Measurements from ENCODE around the gene KCNQ1. TPM values are rescaled to one million over a fixed set of nuclear protein-coding genes. Genes with fewer than 3 reads are reported as not detected.

Gene KCNQ1
- total and polyA plus RNA-seq, 2 of the 13 experiments (the other 11 are each of a cell fraction or from before 2014, with no cell fraction given), result 0.02 to 0.08 TPM

DNA sequence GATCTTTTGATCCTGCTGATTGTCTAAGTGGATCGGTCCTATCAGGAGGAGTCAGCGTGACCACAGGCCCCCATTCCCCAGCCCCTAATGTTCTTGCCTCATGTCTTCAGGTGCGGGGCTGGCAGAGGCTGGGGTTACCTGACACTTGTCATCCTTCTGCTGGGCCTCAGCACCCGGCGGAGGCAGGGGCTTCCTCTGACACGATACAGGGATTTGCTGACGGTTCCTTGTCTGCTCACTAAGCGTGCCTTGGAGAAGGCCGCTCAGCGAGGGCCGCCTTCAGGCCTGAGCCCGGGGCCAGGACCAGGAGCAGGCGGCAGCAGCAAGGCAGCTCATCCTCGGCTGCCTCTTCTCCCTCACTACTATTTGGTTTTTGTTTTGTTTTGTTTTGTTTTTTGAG, 300.7 kb downstream of the KCNQ1 start:
- ChIA-PET CTCF (ENCODE audit: low intra/inter-chr PET ratio, low total read pairs) (no interaction called here), POLR2A (no interaction called here)
- H2AFZ ChIP-seq (ENCODE audit: low read length), result no peak overlapping the region
- FAIRE-seq (no peak), DNase-seq (ENCODE audit: low spot score) (no peak), ATAC-seq (no peak)
- H3K4me2 ChIP-seq (ENCODE audit: low read depth, low read length), result no peak overlapping the region
- in situ Hi-C loops (cut with HindIII; ENCODE audit: extremely low pct_ligation_motif_present, low pct_unique_long_range_greater_than_20kb) (loop anchor here (25.0 kb wide), 1 partner anchor 533 kb away; no protein-coding TSS in a partner anchor), intact Hi-C loops (cut with micrococcal nuclease; ENCODE audit: unreplicated experiment) (no loop called here)
- WGBS (ENCODE audit: low lambda C conversion rate), result 78% methylated on average over 14 of the region's 14 CpGs
- no peak overlapping the region for H3K27ac ChIP-seq (ENCODE audit: extremely low read length, insufficient read depth, low read length)
- TF ChIP-seq ZNF616 (CRISPR knock-in tag; IDR thresholded peaks at IDR 0.05; ENCODE audit: low read depth), result no peak
- no peak for TF ChIP-seq SP4 (CRISPR knock-in tag; IDR thresholded peaks at IDR 0.05)
- TF ChIP-seq NR2F6 (IDR thresholded peaks at IDR 0.05), result no peak
- no peak for TF ChIP-seq NR2F6 (CRISPR knock-in tag; IDR thresholded peaks at IDR 0.05)
- TF ChIP-seq, protein P1, sequence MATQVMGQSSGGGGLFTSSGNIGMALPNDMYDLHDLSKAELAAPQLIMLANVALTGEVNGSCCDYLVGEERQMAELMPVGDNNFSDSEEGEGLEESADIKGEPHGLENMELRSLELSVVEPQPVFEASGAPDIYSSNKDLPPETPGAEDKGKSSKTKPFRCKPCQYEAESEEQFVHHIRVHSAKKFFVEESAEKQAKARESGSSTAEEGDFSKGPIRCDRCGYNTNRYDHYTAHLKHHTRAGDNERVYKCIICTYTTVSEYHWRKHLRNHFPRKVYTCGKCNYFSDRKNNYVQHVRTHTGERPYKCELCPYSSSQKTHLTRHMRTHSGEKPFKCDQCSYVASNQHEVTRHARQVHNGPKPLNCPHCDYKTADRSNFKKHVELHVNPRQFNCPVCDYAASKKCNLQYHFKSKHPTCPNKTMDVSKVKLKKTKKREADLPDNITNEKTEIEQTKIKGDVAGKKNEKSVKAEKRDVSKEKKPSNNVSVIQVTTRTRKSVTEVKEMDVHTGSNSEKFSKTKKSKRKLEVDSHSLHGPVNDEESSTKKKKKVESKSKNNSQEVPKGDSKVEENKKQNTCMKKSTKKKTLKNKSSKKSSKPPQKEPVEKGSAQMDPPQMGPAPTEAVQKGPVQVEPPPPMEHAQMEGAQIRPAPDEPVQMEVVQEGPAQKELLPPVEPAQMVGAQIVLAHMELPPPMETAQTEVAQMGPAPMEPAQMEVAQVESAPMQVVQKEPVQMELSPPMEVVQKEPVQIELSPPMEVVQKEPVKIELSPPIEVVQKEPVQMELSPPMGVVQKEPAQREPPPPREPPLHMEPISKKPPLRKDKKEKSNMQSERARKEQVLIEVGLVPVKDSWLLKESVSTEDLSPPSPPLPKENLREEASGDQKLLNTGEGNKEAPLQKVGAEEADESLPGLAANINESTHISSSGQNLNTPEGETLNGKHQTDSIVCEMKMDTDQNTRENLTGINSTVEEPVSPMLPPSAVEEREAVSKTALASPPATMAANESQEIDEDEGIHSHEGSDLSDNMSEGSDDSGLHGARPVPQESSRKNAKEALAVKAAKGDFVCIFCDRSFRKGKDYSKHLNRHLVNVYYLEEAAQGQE (IDR thresholded peaks at IDR 0.05; ENCODE audit: borderline replicate concordance in 1 of 2, low read depth in 1 of 2, low read length in 2 of 2), result no peak
- TF ChIP-seq, protein P2, sequence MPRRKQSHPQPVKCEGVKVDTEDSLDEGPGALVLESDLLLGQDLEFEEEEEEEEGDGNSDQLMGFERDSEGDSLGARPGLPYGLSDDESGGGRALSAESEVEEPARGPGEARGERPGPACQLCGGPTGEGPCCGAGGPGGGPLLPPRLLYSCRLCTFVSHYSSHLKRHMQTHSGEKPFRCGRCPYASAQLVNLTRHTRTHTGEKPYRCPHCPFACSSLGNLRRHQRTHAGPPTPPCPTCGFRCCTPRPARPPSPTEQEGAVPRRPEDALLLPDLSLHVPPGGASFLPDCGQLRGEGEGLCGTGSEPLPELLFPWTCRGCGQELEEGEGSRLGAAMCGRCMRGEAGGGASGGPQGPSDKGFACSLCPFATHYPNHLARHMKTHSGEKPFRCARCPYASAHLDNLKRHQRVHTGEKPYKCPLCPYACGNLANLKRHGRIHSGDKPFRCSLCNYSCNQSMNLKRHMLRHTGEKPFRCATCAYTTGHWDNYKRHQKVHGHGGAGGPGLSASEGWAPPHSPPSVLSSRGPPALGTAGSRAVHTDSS (CRISPR knock-in tag; conservative IDR thresholded peaks at IDR 0.05), result no peak
- TF ChIP-seq ARNTL (CRISPR knock-in tag; IDR thresholded peaks at IDR 0.05), result no peak
- TF ChIP-seq ZNF557 (CRISPR knock-in tag; IDR thresholded peaks at IDR 0.05), result no peak
- no peak for TF ChIP-seq GLI4 (CRISPR knock-in tag; IDR thresholded peaks at IDR 0.05; ENCODE audit: borderline replicate concordance)
- no peak for TF ChIP-seq ZNF251 (CRISPR knock-in tag; IDR thresholded peaks at IDR 0.05)
- TF ChIP-seq, protein P3, sequence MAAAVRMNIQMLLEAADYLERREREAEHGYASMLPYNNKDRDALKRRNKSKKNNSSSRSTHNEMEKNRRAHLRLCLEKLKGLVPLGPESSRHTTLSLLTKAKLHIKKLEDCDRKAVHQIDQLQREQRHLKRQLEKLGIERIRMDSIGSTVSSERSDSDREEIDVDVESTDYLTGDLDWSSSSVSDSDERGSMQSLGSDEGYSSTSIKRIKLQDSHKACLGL (CRISPR knock-in tag; IDR thresholded peaks at IDR 0.05), result no peak
- no peak for TF ChIP-seq FOXK1 (CRISPR knock-in tag; IDR thresholded peaks at IDR 0.05; ENCODE audit: borderline replicate concordance, low read depth)
- no peak for TF ChIP-seq ZNF7 (CRISPR knock-in tag; IDR thresholded peaks at IDR 0.05)
- TF ChIP-seq POLR2AphosphoS2 (IDR thresholded peaks at IDR 0.05; ENCODE audit: low read depth, low read length), result no peak
- no peak for TF ChIP-seq SIN3A (IDR thresholded peaks at IDR 0.05; ENCODE audit: borderline replicate concordance, low read depth, low read length)
- no peak for TF ChIP-seq NFRKB (IDR thresholded peaks at IDR 0.05)
- TF ChIP-seq EZH2 (conservative IDR thresholded peaks at IDR 0.05; ENCODE audit: low read depth, low read length), result no peak
- no peaks in the 10 kb centered on the region for H3K79me2 ChIP-seq (ENCODE audit: insufficient read depth, low read length)
- no peaks in the 10 kb centered on the region for H3K9me3 ChIP-seq (ENCODE audit: low read length)
- H4K20me1 ChIP-seq (ENCODE audit: insufficient read depth, low read length), result no peaks in the 10 kb centered on the region
- H3K4me3 ChIP-seq (replicated peaks in 1 of 3; ENCODE audit: insufficient read depth in 1 of 3, low read depth in 2 of 3, low read length in 3 of 3), result no peak overlapping the region
- H3K36me3 ChIP-seq (replicated peaks in 1 of 2; ENCODE audit: control insufficient read depth in 1 of 2, insufficient read depth in 2 of 2, low read length in 2 of 2), result no peaks in the 10 kb centered on the region
- no peak overlapping the region for H3K9ac ChIP-seq (ENCODE audit: insufficient read depth, low read depth, low read length)
- H3K27me3 ChIP-seq (ENCODE audit: control insufficient read depth in 1 of 2, insufficient read depth in 2 of 2, low read length in 2 of 2), result peaks cover 13 to 69% of the 10 kb centered on the region in 2 experiments
- peaks cover 38% of the 10 kb centered on the region for H3K4me1 ChIP-seq (ENCODE audit: insufficient read depth, low read length)
- BruUV-seq (replicated peaks), result no TSS peak

All from HepG2 (cell line).